H1 (cell line): ENCODE measurements around the gene MACROD2. TPM values are rescaled to one million over a fixed set of nuclear protein-coding genes. Genes with fewer than 3 reads are reported as not detected.

Experiments used
- CTCF ChIA-PET: fragments of 300-600 bp; sonication (Branson Sonifier 250); formaldehyde crosslinking; loops from one replicate; lab custom pipeline; 2021; ENCODE audit not compliant: partially characterized antibody; lab: Charles Lee
- POLR2A ChIA-PET: fragments of 300-600 bp; sonication (Branson Sonifier 250); formaldehyde crosslinking; loops from one replicate; lab custom pipeline; 2021; ENCODE audit warnings: inconsistent platforms; ENCODE audit not compliant: partially characterized antibody; lab: Charles Lee
- DNase-seq, 2 experiments: peaks; one replicate each; pipeline versions ENCODE4 v3.0.0 to v3.0.0-alpha.2; 2010 to 2022; ENCODE audit warnings: low spot score in 2 of 2, low read depth in 1 of 2, mixed read lengths in 1 of 2
- FAIRE-seq: peaks from 2 replicates; lab custom pipeline; 2011; peaks lifted over from hg19 to GRCh38; lab: Jason Lieb, UNC
- H2AFZ ChIP-seq: 2 replicates; pipeline ENCODE4 v1.8.1; 2012; ENCODE audit warnings: low read length, inconsistent platforms
- H2AK5ac ChIP-seq: 2 replicates; pipeline ENCODE4 v1.6.1; 2013; ENCODE audit warnings: low read depth, low read length
- H2BK120ac ChIP-seq: replicated peaks from 2 replicates; pipeline ENCODE3; 2013; ENCODE audit warnings: low read depth, low read length, inconsistent platforms
- H2BK12ac ChIP-seq: 2 replicates; pipeline ENCODE4 v1.6.1; 2013; ENCODE audit warnings: low read depth, low read length
- H2BK15ac ChIP-seq: 2 replicates; pipeline ENCODE4 v1.6.1; 2013; ENCODE audit warnings: low read length
- H2BK20ac ChIP-seq: 2 replicates; pipeline ENCODE4 v1.6.1; 2013; ENCODE audit warnings: low read length
- H2BK5ac ChIP-seq: 2 replicates; pipeline ENCODE4 v1.6.1; 2013; ENCODE audit warnings: low read depth, low read length
- H3K14ac ChIP-seq: 2 replicates; pipeline ENCODE4 v1.6.1; 2013; ENCODE audit warnings: inconsistent platforms; ENCODE audit not compliant: insufficient read length
- H3K18ac ChIP-seq: 2 replicates; pipeline ENCODE4 v1.6.1; 2013; ENCODE audit warnings: low read length; ENCODE audit errors: extremely low read depth
- H3K23ac ChIP-seq: 2 replicates; pipeline ENCODE4 v1.6.1; 2013; ENCODE audit warnings: inconsistent platforms; ENCODE audit not compliant: insufficient read length
- H3K23me2 ChIP-seq: 2 replicates; pipeline ENCODE4 v1.6.1; 2013; ENCODE audit warnings: low read depth, low read length
- H3K27ac ChIP-seq: 2 replicates; pipeline ENCODE4 v1.6.1; 2011; ENCODE audit warnings: low read depth, low read length, inconsistent platforms
- H3K27me3 ChIP-seq, 4 experiments: replicated peaks in 1 of 4; 1 replicate in 1 of 4; 2 replicates in 3 of 4; pipeline versions ENCODE4 v1.6.1 to v1.8.1; 2011 to 2013; ENCODE audit warnings: low read length in 3 of 4, mild to moderate bottlenecking in 3 of 4, inconsistent platforms in 2 of 4, mixed read lengths in 2 of 4, moderate library complexity in 1 of 4; ENCODE audit not compliant: control insufficient read depth in 3 of 4, insufficient read depth in 3 of 4; ENCODE audit errors: extremely low read depth in 1 of 4
- H3K36me3 ChIP-seq, 4 experiments: 2 replicates each; pipeline versions ENCODE4 v1.6.1 to v1.8.1; 2011 to 2013; ENCODE audit warnings: mild to moderate bottlenecking in 4 of 4, low read length in 3 of 4, moderate library complexity in 2 of 4, control low read depth in 1 of 4, inconsistent platforms in 1 of 4; ENCODE audit not compliant: insufficient read depth in 4 of 4, control insufficient read depth in 2 of 4
- H3K4ac ChIP-seq: replicated peaks from 2 replicates; pipeline ENCODE3; 2013; ENCODE audit warnings: low read length, low read depth, mixed read lengths, inconsistent platforms; ENCODE audit not compliant: insufficient read length
- H3K4me1 ChIP-seq, 4 experiments: replicated peaks in 1 of 4; 1 replicate in 1 of 4; 2 replicates in 3 of 4; pipeline versions ENCODE4 v1.6.1 to v1.8.1; 2011 to 2013; ENCODE audit warnings: low read length in 3 of 4, inconsistent platforms in 2 of 4, mixed read lengths in 1 of 4; ENCODE audit not compliant: insufficient read depth in 4 of 4, control insufficient read depth in 3 of 4
- H3K4me2 ChIP-seq, 2 experiments: 2 replicates each; pipeline versions ENCODE4 v1.6.1 to v1.8.1; 2011 to 2013; ENCODE audit warnings: low read depth in 2 of 2, low read length in 2 of 2, control low read depth in 1 of 2, inconsistent platforms in 1 of 2, mild to moderate bottlenecking in 1 of 2; ENCODE audit not compliant: insufficient read depth in 1 of 2
- H3K4me3 ChIP-seq, 4 experiments: fragments of 200-600, 300-600 bp in 1 of 4; sonication (generic), shearing (Covaris generic), sonication (Bioruptor Twin) in 1 of 4; 2 replicates each; pipeline versions ENCODE4 v1.5.1 to v1.8.1; 2011 to 2016; ENCODE audit warnings: low read length in 4 of 4, low read depth in 3 of 4, control low read depth in 2 of 4, inconsistent platforms in 2 of 4, mild to moderate bottlenecking in 2 of 4, mixed read lengths in 1 of 4, moderate library complexity in 1 of 4; ENCODE audit not compliant: insufficient read depth in 2 of 4; ENCODE audit errors: extremely low read depth in 1 of 4
- H3K56ac ChIP-seq: replicated peaks from 2 replicates; pipeline ENCODE3; 2013; ENCODE audit warnings: low read depth, mild to moderate bottlenecking, mixed read lengths, low read length, inconsistent platforms; ENCODE audit not compliant: insufficient read length
- H3K79me1 ChIP-seq: 2 replicates; pipeline ENCODE4 v1.6.1; 2013; ENCODE audit warnings: low read depth, low read length, control low read depth
- H3K79me2 ChIP-seq, 2 experiments: 2 replicates each; pipeline versions ENCODE4 v1.6.1 to v1.8.1; 2012 to 2013; ENCODE audit warnings: low read length in 2 of 2, mild to moderate bottlenecking in 2 of 2, inconsistent platforms in 1 of 2; ENCODE audit not compliant: insufficient read depth in 2 of 2, control insufficient read depth in 1 of 2
- H3K9ac ChIP-seq, 4 experiments: replicated peaks in 1 of 4; 1 replicate in 1 of 4; 2 replicates in 3 of 4; pipeline versions ENCODE4 v1.6.1 to v1.8.1; 2011 to 2013; ENCODE audit warnings: low read depth in 3 of 4, low read length in 3 of 4, control low read depth in 2 of 4, mild to moderate bottlenecking in 2 of 4, moderate library complexity in 2 of 4, inconsistent platforms in 1 of 4; ENCODE audit errors: extremely low read depth in 1 of 4
- H3K9me3 ChIP-seq, 2 experiments: 2 replicates each; pipeline versions ENCODE4 v1.6.1 to v1.8.1; 2012 to 2013; ENCODE audit warnings: mild to moderate bottlenecking in 2 of 2, moderate library complexity in 2 of 2, control low read depth in 1 of 2, inconsistent platforms in 1 of 2, low read depth in 1 of 2, low read length in 1 of 2, mixed read lengths in 1 of 2; ENCODE audit not compliant: insufficient read depth in 2 of 2
- H4K20me1 ChIP-seq, 2 experiments: replicated peaks in 1 of 2; 2 replicates each; pipeline versions ENCODE3 to v1.8.1; 2011 to 2013; ENCODE audit warnings: inconsistent platforms in 2 of 2, low read length in 2 of 2, mild to moderate bottlenecking in 1 of 2; ENCODE audit not compliant: insufficient read depth in 2 of 2, control insufficient read depth in 1 of 2
- H4K5ac ChIP-seq: 2 replicates; pipeline ENCODE4 v1.6.1; 2013; ENCODE audit warnings: low read length, low read depth, mixed read lengths, inconsistent platforms; ENCODE audit not compliant: insufficient read length
- H4K8ac ChIP-seq: 2 replicates; pipeline ENCODE4 v1.8.0; 2013; ENCODE audit warnings: mild to moderate bottlenecking, moderate library complexity, low read length, inconsistent platforms; ENCODE audit not compliant: insufficient read depth; ENCODE audit errors: extremely low read depth
- H4K91ac ChIP-seq: replicated peaks from 2 replicates; pipeline ENCODE3; 2013; ENCODE audit warnings: low read length, mixed read lengths, inconsistent platforms; ENCODE audit not compliant: insufficient read length
- GABPA ChIP-seq: IDR thresholded peaks from 2 replicates; pipeline ENCODE4 v1.6.1; 2011; ENCODE audit warnings: mild to moderate bottlenecking, low read length, moderate library complexity, borderline replicate concordance; ENCODE audit not compliant: insufficient read depth
- GTF2F1 ChIP-seq: IDR thresholded peaks from 2 replicates; pipeline ENCODE4 v1.6.1; 2012; ENCODE audit warnings: low read depth, low read length, improper control_type of control experiment, borderline replicate concordance
- RFX5 ChIP-seq: IDR thresholded peaks from 2 replicates; pipeline ENCODE4 v1.6.1; 2011; ENCODE audit warnings: low read depth, low read length, improper control_type of control experiment, borderline replicate concordance
- TAF1 ChIP-seq: IDR thresholded peaks from 2 replicates; pipeline ENCODE4 v1.6.1; 2011; ENCODE audit warnings: mild to moderate bottlenecking, low read depth, low read length
- WGBS, 2 experiments: shearing (Covaris generic) in 1 of 2; methylation state at CpG; one replicate each; pipeline versions ENCODE4 v1.1.6 to v1.1.7; 2013 to 2015; ENCODE audit warnings: low lambda C conversion rate in 2 of 2, mixed read lengths in 2 of 2, inconsistent platforms in 1 of 2, low coverage in 1 of 2, missing lambda C conversion rate in 1 of 2; ENCODE audit not compliant: insufficient replicate concordance in 2 of 2, insufficient coverage in 1 of 2, insufficient read length in 1 of 2; ENCODE audit errors: extremely low coverage in 1 of 2, missing lambda C conversion rate in 1 of 2; 5-methylcytosine and 5-hydroxymethylcytosine counted together
- polyA plus RNA-seq, 7 experiments: library from polyadenylated mRNA; depleted of rRNA in 3 of 7; stranded (reverse) in 5 of 7; unstranded in 2 of 7; fragments of >200 nt in 5 of 7; fragments of 200-250 nt in 2 of 7; gene quantifications; 1 replicate in 5 of 7; 2 replicates in 1 of 7; 4 replicates in 1 of 7; pipeline versions ENCODE4 v1.2.1 to v1.2.3, GENCODE V29; 2011 to 2013; ENCODE audit warnings: missing spikeins in 2 of 7, mixed read lengths in 2 of 7
- total RNA-seq: library from RNA; stranded (reverse); fragmentation: NEBNext Ultra II Directional; extraction: Animal tissue kit (Norgen Biotek cat#: 25700); gene quantifications from 2 replicates; pipeline ENCODE4 v1.2.1, GENCODE V29; 2021
- TF ChIP-seq, protein P1 (sequence below): IDR thresholded peaks from 2 replicates; pipeline ENCODE4 v1.6.1; 2012; ENCODE audit warnings: inconsistent platforms

The MACROD2 gene
- total and polyA plus RNA-seq, 2 of the 8 experiments (the other 6 are each of a cell fraction or from before 2014, with no cell fraction given), result 0.70 to 3.9 TPM

DNA sequence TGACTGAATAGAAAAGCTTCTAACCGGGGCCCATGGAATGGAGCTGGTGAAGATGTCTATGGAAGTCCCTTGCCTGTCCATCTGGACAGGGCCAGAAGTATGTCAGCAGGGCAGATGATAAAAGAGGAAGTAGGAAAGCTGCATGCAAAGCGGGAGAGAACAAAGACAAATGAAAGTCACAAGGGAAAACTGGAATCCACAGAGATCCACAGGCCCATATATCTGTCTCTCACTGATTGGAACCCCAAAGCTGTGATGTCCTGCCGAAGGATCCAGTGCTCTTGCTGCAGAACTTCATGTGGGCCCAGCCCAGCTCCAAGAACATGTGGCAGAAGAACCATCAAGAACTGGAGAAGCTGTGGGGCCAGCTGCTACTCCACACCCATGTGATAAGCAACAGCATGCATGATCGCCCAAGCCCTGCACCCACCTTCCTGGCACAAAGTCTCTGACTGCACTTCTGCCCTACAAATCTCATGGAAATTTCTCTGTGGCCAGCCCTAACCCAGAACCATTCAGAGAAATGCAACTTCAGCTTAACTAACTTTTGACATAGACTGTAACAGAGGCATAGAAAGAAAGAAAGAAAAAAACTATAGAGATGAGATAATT is 1862.0 kb downstream of the MACROD2 start:
- no peak overlapping the region for H3K23ac ChIP-seq
- no peaks in the 10 kb centered on the region for H3K79me2 ChIP-seq
- H4K5ac ChIP-seq, result no peak overlapping the region
- H3K4me2 ChIP-seq, result no peak overlapping the region
- H3K27me3 ChIP-seq, result no peaks in the 10 kb centered on the region
- H2BK12ac ChIP-seq, result no peak overlapping the region
- H3K23me2 ChIP-seq, result no peaks in the 10 kb centered on the region
- no peak overlapping the region for H3K4me3 ChIP-seq
- DNase-seq (no peak), FAIRE-seq (no peak)
- no peak for TF ChIP-seq GABPA
- TF ChIP-seq RFX5, result no peak
- no peak for TF ChIP-seq TAF1
- no peak for TF ChIP-seq GTF2F1
- TF ChIP-seq, protein P1, sequence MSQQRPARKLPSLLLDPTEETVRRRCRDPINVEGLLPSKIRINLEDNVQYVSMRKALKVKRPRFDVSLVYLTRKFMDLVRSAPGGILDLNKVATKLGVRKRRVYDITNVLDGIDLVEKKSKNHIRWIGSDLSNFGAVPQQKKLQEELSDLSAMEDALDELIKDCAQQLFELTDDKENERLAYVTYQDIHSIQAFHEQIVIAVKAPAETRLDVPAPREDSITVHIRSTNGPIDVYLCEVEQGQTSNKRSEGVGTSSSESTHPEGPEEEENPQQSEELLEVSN, result no peak
- no peak overlapping the region for H3K14ac ChIP-seq
- H2AK5ac ChIP-seq, result no peak overlapping the region
- no peak overlapping the region for H3K27ac ChIP-seq
- H3K18ac ChIP-seq, result no peak overlapping the region
- no peaks in the 10 kb centered on the region for H4K20me1 ChIP-seq
- no peak overlapping the region for H3K9ac ChIP-seq
- no peak overlapping the region for H3K56ac ChIP-seq
- POLR2A ChIA-PET, result no interaction called here
- H4K8ac ChIP-seq, result no peak overlapping the region
- no peaks in the 10 kb centered on the region for H3K4me1 ChIP-seq
- no peaks in the 10 kb centered on the region for H3K36me3 ChIP-seq
- CTCF ChIA-PET, result interaction anchor here (1.6 kb wide), 1 partner anchor 14 kb away, joined by 5 read pairs; no protein-coding TSS in a partner anchor
- no peak overlapping the region for H2BK5ac ChIP-seq
- H2AFZ ChIP-seq, result no peak overlapping the region
- H3K4ac ChIP-seq, result no peak overlapping the region
- WGBS, 2 experiments, result 90% methylated on average over 4 of the region's 4 CpGs; no CpG with 5 or more reads in 1 of the 2 experiments
- H3K9me3 ChIP-seq, result no peaks in the 10 kb centered on the region
- H2BK20ac ChIP-seq, result no peak overlapping the region
- H2BK15ac ChIP-seq, result no peak overlapping the region
- no peak overlapping the region for H4K91ac ChIP-seq
- no peaks in the 10 kb centered on the region for H3K79me1 ChIP-seq
- no peak overlapping the region for H2BK120ac ChIP-seq
